ENCODE measurements around the gene IL19. TPM values are rescaled to one million over a fixed set of nuclear protein-coding genes. Genes with fewer than 3 reads are reported as not detected.

The IL19 gene
- total RNA-seq, 1 experiment from 2014 or later, result not detected

- Histone ChIP-seq H3K27me3 (replicated peaks) (0 out of 2 replicates have a peak, but pooled peaks cover 3% of the 10 kb centered on the region), H3K4me1 (replicated peaks) (peaks cover 19% of the 10 kb centered on the region), H3K4me3 (no peak overlapping the region), H3K36me3 (no peaks in the 10 kb centered on the region), H3K27ac (no peak overlapping the region), H3K9me3 (replicated peaks) (no peaks in the 10 kb centered on the region)
- peak in 1 of 2 experiments; percentile 1 for DNase-seq (ENCODE audit: low read depth in 1 of 2, low spot score in 2 of 2)
These were observed 92.7 kb downstream of the IL19 start for GRCh38 chr1:206863266-206863665.

GRCh38 chr1:206864939-206865671 lies 94.5 kb downstream of the IL19 start, which contains the start of gene IL20:
TSS of gene IL20 (plus strand) at chr1:206865623. CDS start at chr1:206865853, 230 bp downstream.
- Histone ChIP-seq H3K9me3 (replicated peaks) (no peaks in the 10 kb centered on the region), H3K4me1 (replicated peaks) (peaks cover 19% of the 10 kb centered on the region), H3K27me3 (replicated peaks) (0 out of 2 replicates have a peak, but pooled peaks cover 3% of the 10 kb centered on the region), H3K4me3 (no peak within 1 kb of the TSS), H3K36me3 (no peaks in the 10 kb centered on the region), H3K27ac (peak within 1 kb of the TSS; percentile 71)
- peak; percentile 63 to 85 for DNase-seq (ENCODE audit: low read depth in 1 of 2, low spot score in 2 of 2)

- Histone ChIP-seq H3K4me1 (replicated peaks) (peaks cover 24% of the 10 kb centered on the region), H3K4me3 (no peak overlapping the region), H3K36me3 (no peaks in the 10 kb centered on the region), H3K27me3 (replicated peaks) (0 out of 2 replicates have a peak, but pooled peaks cover 3% of the 10 kb centered on the region), H3K9me3 (replicated peaks) (no peaks in the 10 kb centered on the region), H3K27ac (peak overlapping the region; percentile 71)
- peak; percentile 66 to 79 for DNase-seq (ENCODE audit: low read depth in 1 of 2, low spot score in 2 of 2)
These were observed 95.5 kb downstream of the IL19 start for GRCh38 chr1:206866062-206866461.

GRCh38 chr1:206867239-206867638 lies 96.7 kb downstream of the IL19 start:
- no peak overlapping the region for H3K27ac ChIP-seq
- no peaks in the 10 kb centered on the region for H3K36me3 ChIP-seq
- H3K4me1 ChIP-seq (replicated peaks), result peaks cover 36% of the 10 kb centered on the region
- no peak for DNase-seq (ENCODE audit: low read depth in 1 of 2, low spot score in 2 of 2)
- no peaks in the 10 kb centered on the region for H3K27me3 ChIP-seq (replicated peaks)
- H3K4me3 ChIP-seq, result no peak overlapping the region
- H3K9me3 ChIP-seq (replicated peaks), result no peaks in the 10 kb centered on the region

GRCh38 chr1:206867716-206868115 lies 97.1 kb downstream of the IL19 start:
- no peak for DNase-seq (ENCODE audit: low read depth in 1 of 2, low spot score in 2 of 2)
- no peaks in the 10 kb centered on the region for H3K27me3 ChIP-seq (replicated peaks)
- H3K4me3 ChIP-seq, result no peak overlapping the region
- H3K27ac ChIP-seq, result no peak overlapping the region
- no peaks in the 10 kb centered on the region for H3K9me3 ChIP-seq (replicated peaks)
- H3K4me1 ChIP-seq (replicated peaks), result peaks cover 39% of the 10 kb centered on the region
- H3K36me3 ChIP-seq, result no peaks in the 10 kb centered on the region

- no peak for DNase-seq (ENCODE audit: low read depth in 1 of 2, low spot score in 2 of 2)
- H3K9me3 ChIP-seq (replicated peaks), result no peaks in the 10 kb centered on the region
- no peak overlapping the region for H3K4me3 ChIP-seq
- H3K27ac ChIP-seq, result no peak overlapping the region
- H3K27me3 ChIP-seq (replicated peaks), result no peaks in the 10 kb centered on the region
- H3K4me1 ChIP-seq (replicated peaks), result peaks cover 39% of the 10 kb centered on the region
- no peaks in the 10 kb centered on the region for H3K36me3 ChIP-seq
These were observed 97.7 kb downstream of the IL19 start for GRCh38 chr1:206868264-206868663.

GRCh38 chr1:206872139-206872538 lies 101.6 kb downstream of the IL19 start:
- Histone ChIP-seq H3K27ac (no peak overlapping the region), H3K4me3 (no peak overlapping the region), H3K27me3 (replicated peaks) (no peaks in the 10 kb centered on the region), H3K4me1 (replicated peaks) (peaks cover 20% of the 10 kb centered on the region), H3K36me3 (no peaks in the 10 kb centered on the region), H3K9me3 (replicated peaks) (no peaks in the 10 kb centered on the region)
- DNase-seq (ENCODE audit: low read depth in 1 of 2, low spot score in 2 of 2), result no peak

GRCh38 chr1:206873603-206874188 lies 103.1 kb downstream of the IL19 start:
- H3K9me3 ChIP-seq (replicated peaks), result peaks cover 8% of the 10 kb centered on the region
- peak in 1 of 2 experiments; percentile 5 for DNase-seq (ENCODE audit: low read depth in 1 of 2, low spot score in 2 of 2)
- no peaks in the 10 kb centered on the region for H3K27me3 ChIP-seq (replicated peaks)
- no peaks in the 10 kb centered on the region for H3K36me3 ChIP-seq
- H3K4me1 ChIP-seq (replicated peaks), result peaks cover 20% of the 10 kb centered on the region
- H3K27ac ChIP-seq, result no peak overlapping the region
- no peak overlapping the region for H3K4me3 ChIP-seq

- H3K27ac ChIP-seq, result no peak overlapping the region
- no peak for DNase-seq (ENCODE audit: low read depth in 1 of 2, low spot score in 2 of 2)
- H3K4me1 ChIP-seq (replicated peaks), result peaks cover 17% of the 10 kb centered on the region
- H3K9me3 ChIP-seq (replicated peaks), result peaks cover 8% of the 10 kb centered on the region
- H3K27me3 ChIP-seq (replicated peaks), result no peaks in the 10 kb centered on the region
- no peaks in the 10 kb centered on the region for H3K36me3 ChIP-seq
- no peak overlapping the region for H3K4me3 ChIP-seq
These were observed 105.3 kb downstream of the IL19 start for GRCh38 chr1:206875752-206876377.

GRCh38 chr1:206878456-206878855 lies 107.9 kb downstream of the IL19 start:
- Histone ChIP-seq H3K4me1 (replicated peaks) (no peaks in the 10 kb centered on the region), H3K36me3 (no peaks in the 10 kb centered on the region), H3K27me3 (replicated peaks) (no peaks in the 10 kb centered on the region), H3K9me3 (replicated peaks) (peaks cover 8% of the 10 kb centered on the region), H3K27ac (no peak overlapping the region), H3K4me3 (no peak overlapping the region)
- no peak for DNase-seq (ENCODE audit: low read depth in 1 of 2, low spot score in 2 of 2)

GRCh38 chr1:206880314-206880713 lies 109.7 kb downstream of the IL19 start:
- Histone ChIP-seq H3K4me1 (replicated peaks) (no peaks in the 10 kb centered on the region), H3K36me3 (no peaks in the 10 kb centered on the region)

GRCh38 chr1:206882555-206882954 lies 112.0 kb downstream of the IL19 start:
- no peak overlapping the region for H3K4me3 ChIP-seq
- H3K9me3 ChIP-seq (replicated peaks), result peaks cover 8% of the 10 kb centered on the region
- no peak overlapping the region for H3K27ac ChIP-seq
- no peaks in the 10 kb centered on the region for H3K36me3 ChIP-seq
- no peaks in the 10 kb centered on the region for H3K27me3 ChIP-seq (replicated peaks)
- peaks cover 9% of the 10 kb centered on the region for H3K4me1 ChIP-seq (replicated peaks)
- DNase-seq (ENCODE audit: low read depth in 1 of 2, low spot score in 2 of 2), result no peak

More at GRCh38 chr1:206880314-206880713, 109.7 kb downstream of the IL19 start:
- Histone ChIP-seq H3K27ac (no peak overlapping the region), H3K9me3 (replicated peaks) (peaks cover 8% of the 10 kb centered on the region), H3K4me3 (no peak overlapping the region), H3K27me3 (replicated peaks) (no peaks in the 10 kb centered on the region)
- no peak for DNase-seq (ENCODE audit: low read depth in 1 of 2, low spot score in 2 of 2)

- Histone ChIP-seq H3K4me1 (replicated peaks) (peaks cover 15% of the 10 kb centered on the region), H3K27me3 (replicated peaks) (no peaks in the 10 kb centered on the region), H3K4me3 (no peak overlapping the region), H3K9me3 (replicated peaks) (peaks cover 4% of the 10 kb centered on the region), H3K27ac (no peak overlapping the region), H3K36me3 (no peaks in the 10 kb centered on the region)
- no peak for DNase-seq (ENCODE audit: low read depth in 1 of 2, low spot score in 2 of 2)
These were observed 112.6 kb downstream of the IL19 start for GRCh38 chr1:206883160-206883559.

- no peaks in the 10 kb centered on the region for H3K27me3 ChIP-seq (replicated peaks)
- no peak overlapping the region for H3K27ac ChIP-seq
- no peaks in the 10 kb centered on the region for H3K9me3 ChIP-seq (replicated peaks)
- H3K4me3 ChIP-seq, result no peak overlapping the region
- no peaks in the 10 kb centered on the region for H3K36me3 ChIP-seq
- DNase-seq (ENCODE audit: low read depth in 1 of 2, low spot score in 2 of 2), result no peak
- H3K4me1 ChIP-seq (replicated peaks), result peaks cover 20% of the 10 kb centered on the region
These were observed 113.3 kb downstream of the IL19 start for GRCh38 chr1:206883876-206884275.

Measured in SJSA1 (cell line).